ENCODE data around the gene NSMCE1. TPM values are rescaled to one million over a fixed set of nuclear protein-coding genes. Genes with fewer than 3 reads are reported as not detected.

Gene NSMCE1
- total and polyA plus RNA-seq, 2 of the 4 experiments (the other 2 are of a cell fraction): 47.5 to 120 TPM

GRCh38 chr16:27209591-27209990, 59.0 kb downstream of the NSMCE1 start:
- Histone ChIP-seq H3K27me3 (ENCODE audit: control insufficient read depth, insufficient read depth, low read length) (no peaks in the 10 kb centered on the region), H3K4me1 (ENCODE audit: control insufficient read depth, insufficient read depth, low read length) (no peaks in the 10 kb centered on the region), H3K27ac (ENCODE audit: insufficient read depth, low read length) (no peak overlapping the region), H3K4ac (ENCODE audit: low read depth, low read length) (no peak overlapping the region), H3K36me3 (ENCODE audit: control insufficient read depth, insufficient read depth, low read length) (peaks cover 10% of the 10 kb centered on the region), H3K56ac (ENCODE audit: extremely low read depth, insufficient read depth, low read length) (no peak overlapping the region), H2AFZ (replicated peaks; ENCODE audit: low read length, poor library complexity) (no peak overlapping the region), H4K20me1 (ENCODE audit: insufficient read depth, low read length) (no peaks in the 10 kb centered on the region), H3K18ac (ENCODE audit: low read depth, low read length) (no peak overlapping the region), H3K9me3 (ENCODE audit: control insufficient read depth, insufficient read depth, low read length) (no peaks in the 10 kb centered on the region), H2BK15ac (ENCODE audit: low read depth, low read length) (no peak overlapping the region), H2AK9ac (replicated peaks; ENCODE audit: low read depth, low read length, poor library complexity) (no peak overlapping the region), H3K4me2 (ENCODE audit: low read depth, low read length) (no peak overlapping the region), H2BK5ac (ENCODE audit: low read depth, low read length, poor library complexity, severe bottlenecking) (no peak overlapping the region), H4K8ac (ENCODE audit: low read depth in 2 of 2, low read length in 2 of 2) (no peak overlapping the region), H3K79me1 (ENCODE audit: low read depth in 1 of 2, low read length in 2 of 2) (peaks cover 8 to 15% of the 10 kb centered on the region in 2 experiments; a peak in 2 of 4 replicates), H3K9ac (ENCODE audit: low read depth, low read length) (no peak overlapping the region), H2AK5ac (ENCODE audit: low read depth, low read length) (no peak overlapping the region), H4K91ac (ENCODE audit: insufficient read depth, low read depth, low read length) (no peak overlapping the region), H2BK120ac (ENCODE audit: low read depth, low read length) (no peak overlapping the region), H4K5ac (ENCODE audit: low read depth, low read length) (no peak overlapping the region), H3K9me1 (ENCODE audit: insufficient read depth, low read length) (peaks cover 3% of the 10 kb centered on the region; the same call in 1 of the 2 replicates), H3K14ac (replicated peaks; ENCODE audit: low read depth, low read length) (no peak overlapping the region), H2BK20ac (ENCODE audit: low read depth, low read length) (no peak overlapping the region), H3K23ac (ENCODE audit: low read depth, low read length) (no peak overlapping the region), H3K4me3 (ENCODE audit: insufficient read depth, low read depth, low read length) (no peak overlapping the region)
- ATAC-seq (ENCODE audit: low read depth) (no peak), DNase-seq (no peak)
- dilution Hi-C loops (cut with HindIII; ENCODE audit: low sequenced_read_pairs, unreplicated experiment) (no loop called here), intact Hi-C loops (cut with micrococcal nuclease) (no loop called here), in situ Hi-C loops (cut with MboI; ENCODE audit: low sequenced_read_pairs) (no loop called here)
- POLR2A ChIA-PET (ENCODE audit: unreplicated experiment): no interaction called here
- 88% methylated on average over 7 of the region's 8 CpGs; no CpG with 5 or more reads in 1 of the 2 experiments for WGBS, 2 experiments (ENCODE audit: extremely low coverage in 2 of 2, insufficient read length in 1 of 2)
- no TSS peak for BruUV-seq (replicated peaks)
- no peak for TF ChIP-seq FOS (IDR thresholded peaks at IDR 0.05; ENCODE audit: low read depth, low read length)
- CTCF ChIA-PET: interaction anchor here (0.6 to 1.0 kb wide), 2 partner anchors 31 to 107 kb away, joined by 3 to 4 read pairs; no protein-coding TSS in a partner anchor
